WERI-Rb-1 (cell line): ENCODE measurements around the gene SPATA33.

Experiments
- DNase-seq: peaks from one replicate; pipeline ENCODE4 v3.0.0-alpha.2; 2020
- H3K27ac ChIP-seq: fragments of 250-450 bp; sonication (Bioruptor Pico); 2 replicates; pipeline ENCODE4 v1.5.1; 2020; ENCODE audit warnings: mild to moderate bottlenecking, moderate library complexity
- H3K27me3 ChIP-seq: fragments of 250-450 bp; sonication (Bioruptor Pico); 2 replicates; pipeline ENCODE4 v1.5.1; 2021; ENCODE audit warnings: mild to moderate bottlenecking, low read depth, moderate library complexity; ENCODE audit not compliant: insufficient read depth, severe bottlenecking
- H3K36me3 ChIP-seq: fragments of 250-450 bp; sonication (Bioruptor Pico); 2 replicates; pipeline ENCODE4 v1.5.1; 2020; ENCODE audit warnings: mild to moderate bottlenecking, moderate library complexity
- H3K4me3 ChIP-seq: 2 replicates; pipeline ENCODE4 v1.5.1; 2011; ENCODE audit warnings: low read depth, mild to moderate bottlenecking, control low read depth, low read length
- H3K9me3 ChIP-seq: fragments of 250-450 bp; sonication (Bioruptor Pico); 2 replicates; pipeline ENCODE4 v1.5.1; 2021; ENCODE audit warnings: mild to moderate bottlenecking, moderate library complexity; ENCODE audit not compliant: severe bottlenecking
- CTCF ChIP-seq: IDR thresholded peaks from 2 replicates; pipeline ENCODE4 v1.5.1; 2011; ENCODE audit warnings: low read depth, mild to moderate bottlenecking, control low read depth, inconsistent platforms, low read length

SPATA33 gene

GRCh38 chr16:89643769-89644300, 13.8 kb upstream of the SPATA33 start:
- no peaks in the 10 kb centered on the region for H3K36me3 ChIP-seq
- no peak overlapping the region for H3K27ac ChIP-seq
- H3K9me3 ChIP-seq, result no peaks in the 10 kb centered on the region
- no peak for DNase-seq
- no peak for TF ChIP-seq CTCF
- no peaks in the 10 kb centered on the region for H3K27me3 ChIP-seq
- H3K4me3 ChIP-seq, result no peak overlapping the region

DNA sequence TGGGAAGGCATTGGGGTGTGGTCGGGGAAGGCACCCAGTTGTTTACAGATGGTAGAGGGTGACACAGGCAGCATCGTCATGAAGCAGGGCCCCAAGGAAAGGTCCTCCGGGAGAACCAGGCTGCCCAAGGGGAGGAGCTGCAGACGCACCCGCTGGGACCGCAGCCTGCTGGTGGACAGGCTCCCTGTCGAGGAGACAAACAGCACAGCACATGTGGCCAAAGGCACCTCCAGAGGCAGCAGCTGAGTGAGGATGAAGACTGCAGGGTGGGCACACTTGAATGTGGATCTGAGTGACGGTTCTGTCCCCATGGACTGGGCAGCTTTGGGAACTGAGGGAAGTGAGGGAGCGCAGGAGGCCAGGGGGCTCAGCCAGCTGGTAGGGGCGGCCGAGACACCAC, 12.5 kb upstream of the SPATA33 start:
- Histone ChIP-seq H3K36me3 (no peaks in the 10 kb centered on the region), H3K27me3 (no peaks in the 10 kb centered on the region), H3K27ac (no peak overlapping the region), H3K9me3 (no peaks in the 10 kb centered on the region), H3K4me3 (no peak overlapping the region)
- no peak for TF ChIP-seq CTCF
- no peak for DNase-seq

DNA sequence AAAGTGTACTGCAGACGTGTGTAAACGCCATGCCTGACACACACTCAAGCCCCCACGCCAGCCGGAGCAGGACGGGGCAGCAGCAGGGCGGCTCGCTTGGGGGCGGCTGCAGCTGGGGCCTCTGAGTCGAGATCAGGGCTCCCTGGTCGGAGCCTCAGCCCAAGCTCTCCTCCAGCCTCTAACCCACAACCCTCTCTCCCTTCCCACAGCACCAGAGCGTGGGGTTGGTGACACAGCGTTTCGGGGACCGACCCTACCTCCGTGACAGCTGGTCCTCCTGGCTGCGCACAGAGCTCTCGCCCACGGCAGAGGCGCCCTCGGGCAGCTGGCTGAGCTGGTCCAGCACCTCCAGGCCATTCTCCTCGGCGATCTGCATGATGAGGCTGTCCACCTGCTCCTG, 11.4 kb upstream of the SPATA33 start:
- Histone ChIP-seq H3K4me3 (no peak overlapping the region), H3K27ac (no peak overlapping the region), H3K27me3 (no peaks in the 10 kb centered on the region), H3K9me3 (no peaks in the 10 kb centered on the region), H3K36me3 (no peaks in the 10 kb centered on the region)
- TF ChIP-seq CTCF, result no peak
- no peak for DNase-seq

GRCh38 chr16:89646906-89647305, 10.7 kb upstream of the SPATA33 start:
- no peak overlapping the region for H3K27ac ChIP-seq
- no peak for DNase-seq
- H3K9me3 ChIP-seq, result no peaks in the 10 kb centered on the region
- H3K27me3 ChIP-seq, result no peaks in the 10 kb centered on the region
- no peak overlapping the region for H3K4me3 ChIP-seq
- no peaks in the 10 kb centered on the region for H3K36me3 ChIP-seq
- no peak for TF ChIP-seq CTCF

- no peaks in the 10 kb centered on the region for H3K36me3 ChIP-seq
- no peaks in the 10 kb centered on the region for H3K27me3 ChIP-seq
- no peak for DNase-seq
- H3K27ac ChIP-seq, result no peak overlapping the region
- no peak overlapping the region for H3K4me3 ChIP-seq
- H3K9me3 ChIP-seq, result no peaks in the 10 kb centered on the region
- no peak for TF ChIP-seq CTCF
Observed at GRCh38 chr16:89651584-89651983, 6.1 kb upstream of the SPATA33 start.

GRCh38 chr16:89653656-89654295, 3.9 kb upstream of the SPATA33 start:
- no peaks in the 10 kb centered on the region for H3K36me3 ChIP-seq
- no peak overlapping the region for H3K4me3 ChIP-seq
- no peaks in the 10 kb centered on the region for H3K27me3 ChIP-seq
- DNase-seq, result no peak
- H3K27ac ChIP-seq, result no peak overlapping the region
- no peaks in the 10 kb centered on the region for H3K9me3 ChIP-seq
- TF ChIP-seq CTCF, result no peak
